ENCODE measurements around the gene COL8A2.

GRCh38 chr1:36114371-36114770 lies 10.7 kb downstream of the COL8A2 start:
- no peak for TF ChIP-seq POLR2AphosphoS5 (IDR thresholded peaks at IDR 0.05; ENCODE audit: insufficient read depth, low read depth, low read length)
- TF ChIP-seq CTCF (IDR thresholded peaks at IDR 0.05; ENCODE audit: extremely low read depth in 1 of 2, insufficient read depth in 1 of 2, low read depth in 1 of 2, low read length in 2 of 2), result no peak
- no peak for TF ChIP-seq EZH2 (IDR thresholded peaks at IDR 0.05; ENCODE audit: borderline replicate concordance, low read depth, low read length, severe bottlenecking)
- TF ChIP-seq JUN (IDR thresholded peaks at IDR 0.05; ENCODE audit: borderline replicate concordance, insufficient read depth, insufficient read length, low read depth), result no peak
- TF ChIP-seq POLR2A (IDR thresholded peaks at IDR 0.05; ENCODE audit: low read depth, low read length), result no peak
- no peak for TF ChIP-seq FOS (IDR thresholded peaks at IDR 0.05; ENCODE audit: borderline replicate concordance, insufficient read depth, low read length)
- no peak for TF ChIP-seq MYC (IDR thresholded peaks at IDR 0.05; ENCODE audit: low read depth, low read length)

All from endothelial cell of umbilical vein (primary cell).